GM10248 (cell line): Measurements from ENCODE around the gene ABCA8.

ENCODE experiments used
- CTCF ChIA-PET: fragments of 300-600 bp; sonication (Branson Sonifier 250); formaldehyde crosslinking; extraction: SDS; loops from one replicate; lab custom pipeline; 2021; ENCODE audit warnings: antibody characterized with exemption; lab: Yijun Ruan, JAX
- POLR2A ChIA-PET: fragments of 350-650 bp; sonication (Branson Sonifier 250); formaldehyde crosslinking; extraction: SDS; loops from one replicate; lab custom pipeline; 2020; ENCODE audit warnings: antibody characterized with exemption; lab: Yijun Ruan, JAX
- DNase-seq: peaks from one replicate; pipeline ENCODE4 v3.0.0; 2012; ENCODE audit errors: extremely low spot score
- CTCF ChIP-seq: IDR thresholded peaks from 2 replicates; pipeline ENCODE4 v1.5.1; 2012; ENCODE audit warnings: mild to moderate bottlenecking, low read depth; ENCODE audit errors: extremely low read depth, missing control alignments, control extremely low read depth

Gene ABCA8

GRCh38 chr17:68910789-68911431, 44.3 kb downstream of the ABCA8 start:
- no peak for DNase-seq
- CTCF ChIA-PET: interaction anchor here (0.6 to 1.8 kb wide), 6 partner anchors 11 to 133 kb away, joined by 3 to 4 read pairs (median 4); no protein-coding TSS in a partner anchor
- no peak for TF ChIP-seq CTCF
- POLR2A ChIA-PET: no interaction called here

- CTCF ChIA-PET: no interaction called here
- no peak for TF ChIP-seq CTCF
- POLR2A ChIA-PET: no interaction called here
- DNase-seq: no peak
Observed at GRCh38 chr17:68910251-68910705, 44.9 kb downstream of the ABCA8 start.

GRCh38 chr17:68909066-68909465, 46.1 kb downstream of the ABCA8 start:
- TF ChIP-seq CTCF: no peak
- peak; percentile 15 for DNase-seq
- POLR2A ChIA-PET: interaction anchor here (0.6 to 0.7 kb wide), 2 partner anchors 28 to 784 kb away, joined by 3 read pairs; no protein-coding TSS in a partner anchor
- CTCF ChIA-PET: interaction anchor here (1.5 to 1.7 kb wide), 3 partner anchors 11 to 137 kb away, joined by 4 to 8 read pairs (median 4); no protein-coding TSS in a partner anchor

- CTCF ChIA-PET: interaction anchor here (1.0 to 1.7 kb wide), 5 partner anchors 12 to 136 kb away, joined by 3 to 8 read pairs (median 4); no protein-coding TSS in a partner anchor
Observed at GRCh38 chr17:68908045-68908444, 47.1 kb downstream of the ABCA8 start.

GRCh38 chr17:68906638-68907037, 48.6 kb downstream of the ABCA8 start:
- CTCF ChIA-PET: interaction anchor here (1.0 kb wide), 1 partner anchor 16 kb away, joined by 3 read pairs; no protein-coding TSS in a partner anchor
- no peak for TF ChIP-seq CTCF
- no peak for DNase-seq
- POLR2A ChIA-PET: no interaction called here

More at GRCh38 chr17:68908045-68908444, 47.1 kb downstream of the ABCA8 start:
- no peak for TF ChIP-seq CTCF
- DNase-seq: peak; percentile 6
- POLR2A ChIA-PET: no interaction called here

- no peak for DNase-seq
- ChIA-PET CTCF (interaction anchor here (1.0 to 1.8 kb wide), 3 partner anchors 9 to 17 kb away, joined by 3 to 4 read pairs (median 3); no protein-coding TSS in a partner anchor), POLR2A (no interaction called here)
- no peak for TF ChIP-seq CTCF
Observed at GRCh38 chr17:68903286-68903685, 51.9 kb downstream of the ABCA8 start.
